IMR-90 (cell line): ENCODE data around the gene PAX8.

Experiments
- BHLHE40 ChIP-seq: fragments of 150-350 bp; IDR thresholded peaks from 2 replicates; pipeline ENCODE4 v1.6.1; 2016; ENCODE audit warnings: mild to moderate bottlenecking, low read depth, low read length
- CHD1 ChIP-seq: IDR thresholded peaks from 2 replicates; pipeline ENCODE4 v1.6.1; 2012; ENCODE audit warnings: low read depth, low read length, improper control_type of control experiment
- CTCF ChIP-seq: conservative IDR thresholded peaks from 2 replicates; pipeline ENCODE4 v1.5.1; 2012; ENCODE audit warnings: mild to moderate bottlenecking, low read depth, low read length, improper control_type of control experiment
- ELK1 ChIP-seq: fragments of 150-350 bp; IDR thresholded peaks from 2 replicates; pipeline ENCODE4 v1.6.1; 2016; ENCODE audit warnings: low read depth, mild to moderate bottlenecking, low read length, moderate library complexity, borderline replicate concordance
- FOS ChIP-seq: fragments of 150-350 bp; IDR thresholded peaks from 2 replicates; pipeline ENCODE4 v1.6.1; 2016; ENCODE audit warnings: low read depth, low read length
- MAFK ChIP-seq: IDR thresholded peaks from 2 replicates; pipeline ENCODE4 v1.6.1; 2012; ENCODE audit warnings: low read depth, low read length, improper control_type of control experiment
- POLR2A ChIP-seq: IDR thresholded peaks from 2 replicates; pipeline ENCODE4 v1.6.1; 2012; ENCODE audit warnings: mild to moderate bottlenecking, low read depth, low read length
- RAD21 ChIP-seq: IDR thresholded peaks from 2 replicates; pipeline ENCODE4 v1.6.1; 2012; ENCODE audit warnings: low read length, improper control_type of control experiment
- RFX5 ChIP-seq: IDR thresholded peaks from 2 replicates; pipeline ENCODE4 v1.8.0; 2012; ENCODE audit warnings: low read depth, mild to moderate bottlenecking, low read length, moderate library complexity
- SMC3 ChIP-seq: fragments of 150-350 bp; IDR thresholded peaks from 2 replicates; pipeline ENCODE4 v1.6.1; 2016; ENCODE audit warnings: low read depth, mild to moderate bottlenecking, antibody characterized with exemption, low read length, moderate library complexity
- USF2 ChIP-seq: fragments of 150-350 bp; IDR thresholded peaks from 2 replicates; pipeline ENCODE4 v1.6.1; 2017; ENCODE audit warnings: mild to moderate bottlenecking, antibody characterized with exemption, low read length, low read depth

GRCh38 chr2:113219889-113220641 lies 58.7 kb downstream of the PAX8 start:
- TF ChIP-seq CTCF (no peak), POLR2A (no peak), CHD1 (no peak), RFX5 (no peak), BHLHE40 (no peak), USF2 (no peak), SMC3 (no peak), MAFK (no peak), RAD21 (no peak), FOS (no peak), ELK1 (no peak)
